GM12878 (cell line): ENCODE data around the gene SYT8. TPM values are rescaled to one million over a fixed set of nuclear protein-coding genes. Genes with fewer than 3 reads are reported as not detected.

ENCODE experiments used
- ATAC-seq: fragments of 200-7000 bp; cut with Tn5 transposase; 3 replicates; pipeline ENCODE4 v1.9.1; 2020; ENCODE audit warnings: mild to moderate bottlenecking, moderate library complexity
- BruUV-seq: library from RNA; stranded (reverse); fragments of 400-500 nt; replicated peaks from 2 replicates; lab custom pipeline; 2021; lab: Mats Ljungman, UMichigan
- CTCF ChIA-PET: fragments of 300-600 bp; sonication (Branson Sonifier 250); formaldehyde crosslinking; extraction: SDS; loops from one replicate; lab custom pipeline; 2021; ENCODE audit warnings: inconsistent platforms; lab: Yijun Ruan, JAX
- POLR2A ChIA-PET: fragments of 350-600 bp; formaldehyde crosslinking; extraction: SDS; loops from one replicate; lab custom pipeline; 2021; ENCODE audit warnings: inconsistent platforms; lab: Charles Lee
- RAD21 ChIA-PET: fragments of 300-600 bp; sonication (Branson Sonifier 250); formaldehyde crosslinking; loops from one replicate; lab custom pipeline; 2023; ENCODE audit warnings: antibody characterized with exemption; ENCODE audit not compliant: unreplicated experiment; lab: Charles Lee
- SMC1A ChIA-PET: fragments of 300-600 bp; sonication (Branson Sonifier 250); formaldehyde crosslinking; loops from one replicate; lab custom pipeline; 2023; ENCODE audit not compliant: unreplicated experiment, uncharacterized antibody; lab: Charles Lee
- DNase-seq: peaks from one replicate; pipeline ENCODE4 v3.0.0-alpha.2; 2011; ENCODE audit warnings: low read depth, low spot score
- FAIRE-seq: peaks from 3 replicates; lab custom pipeline; 2011; peaks lifted over from hg19 to GRCh38; lab: Jason Lieb, UNC
- H2AFZ ChIP-seq: 2 replicates; pipeline ENCODE4 v1.6.0; 2011; ENCODE audit warnings: low read depth, low read length, control low read depth; ENCODE audit not compliant: control insufficient read depth
- H3K27ac ChIP-seq: 2 replicates; pipeline ENCODE4 v1.5.1; 2011; ENCODE audit warnings: control low read depth; ENCODE audit not compliant: control insufficient read depth, insufficient read depth
- H3K27me3 ChIP-seq, 2 experiments: replicated peaks in 1 of 2; 2 replicates each; pipeline versions ENCODE4 v1.6.0 to v1.6.1; 2011; ENCODE audit warnings: low read length in 1 of 2; ENCODE audit not compliant: control insufficient read depth in 2 of 2, insufficient read depth in 2 of 2
- H3K36me3 ChIP-seq, 2 experiments: 2 replicates each; pipeline ENCODE4 v1.5.1; 2011; ENCODE audit warnings: low read length in 1 of 2; ENCODE audit not compliant: control insufficient read depth in 2 of 2, insufficient read depth in 2 of 2
- H3K4me1 ChIP-seq: 2 replicates; pipeline ENCODE4 v1.6.1; 2011; ENCODE audit warnings: mild to moderate bottlenecking, low read length, moderate library complexity, mixed read lengths; ENCODE audit not compliant: control insufficient read depth, insufficient read depth
- H3K4me2 ChIP-seq: 2 replicates; pipeline ENCODE4 v1.6.0; 2011; ENCODE audit warnings: control low read depth; ENCODE audit not compliant: control insufficient read depth, insufficient read depth
- H3K4me3 ChIP-seq: fragments of 200-600 bp; sonication (generic); 2 replicates; pipeline ENCODE4 v1.5.1; 2016
- H3K79me2 ChIP-seq: 2 replicates; pipeline ENCODE4 v1.6.0; 2011; ENCODE audit warnings: low read length; ENCODE audit not compliant: control insufficient read depth, insufficient read depth
- H3K9ac ChIP-seq: 2 replicates; pipeline ENCODE4 v1.8.0; 2011; ENCODE audit warnings: low read length, control low read depth, mixed read lengths; ENCODE audit not compliant: control insufficient read depth, insufficient read depth
- H3K9me3 ChIP-seq: replicated peaks from 3 replicates; pipeline ENCODE4 v1.5.1; 2011; ENCODE audit warnings: mild to moderate bottlenecking, low read length; ENCODE audit not compliant: control insufficient read depth, insufficient read depth
- H4K20me1 ChIP-seq: 2 replicates; pipeline ENCODE4 v1.6.0; 2011; ENCODE audit not compliant: control insufficient read depth, insufficient read depth
- CHD2 ChIP-seq: IDR thresholded peaks from 2 replicates; pipeline ENCODE4 v1.6.1; 2011; ENCODE audit warnings: low read depth, low read length, improper control_type of control experiment, borderline replicate concordance
- CREM ChIP-seq: IDR thresholded peaks from 2 replicates; pipeline ENCODE4 v1.6.1; 2014; ENCODE audit warnings: antibody characterized with exemption, low read depth
- ESRRA ChIP-seq: IDR thresholded peaks from 2 replicates; pipeline ENCODE4 v1.6.1; 2012; ENCODE audit warnings: mild to moderate bottlenecking, low read length, improper control_type of control experiment
- NRF1 ChIP-seq: conservative IDR thresholded peaks from 2 replicates; pipeline ENCODE4 v1.6.1; 2011; ENCODE audit warnings: mild to moderate bottlenecking, low read depth, low read length, improper control_type of control experiment
- SREBF2 ChIP-seq: IDR thresholded peaks from 2 replicates; pipeline ENCODE4 v1.6.1; 2012; ENCODE audit warnings: mild to moderate bottlenecking, low read length
- ZNF384 ChIP-seq: IDR thresholded peaks from 2 replicates; pipeline ENCODE4 v1.6.1; 2012; ENCODE audit warnings: low read depth, mild to moderate bottlenecking, low read length, improper control_type of control experiment, borderline replicate concordance
- ZZZ3 ChIP-seq: IDR thresholded peaks from 2 replicates; pipeline ENCODE4 v1.6.1; 2011; ENCODE audit warnings: low read depth; ENCODE audit not compliant: control insufficient read depth, insufficient read length
- WGBS: methylation state at CpG from one replicate; pipeline ENCODE4 v1.1.6; 2016; ENCODE audit warnings: low lambda C conversion rate; ENCODE audit not compliant: insufficient replicate concordance, insufficient coverage; ENCODE audit errors: missing lambda C conversion rate; 5-methylcytosine and 5-hydroxymethylcytosine counted together
- in situ Hi-C: fragments of 300-500 bp; cut with MboI; formaldehyde crosslinking; loops from 9 replicates; pipeline ENCODE4 v1.14.3; 2018; ENCODE audit warnings: mixed read lengths
- intact Hi-C: fragments of 100-400 bp; cut with micrococcal nuclease; formaldehyde crosslinking; loops from one replicate; pipeline ENCODE4 v1.14.2; 2022; ENCODE audit not compliant: unreplicated experiment
- polyA plus RNA-seq, 11 experiments: library from polyadenylated mRNA; depleted of rRNA in 4 of 11; unstranded in 6 of 11; stranded (reverse) in 5 of 11; fragments of >200 nt; fragmentation: Nextera tagmentation in 4 of 11; fragmentation: Illumina TruSeq in 1 of 11; extraction: Ambion mirVana in 4 of 11; extraction: Trizol in 1 of 11; gene quantifications; 1 replicate in 1 of 11; 2 replicates in 10 of 11; pipeline versions ENCODE4 v1.2.1 to v1.2.3, GENCODE V29; 2011 to 2016; ENCODE audit warnings: inconsistent platforms in 2 of 11, missing spikeins in 2 of 11, low read depth in 1 of 11
- total RNA-seq, 4 experiments: library from RNA; depleted of rRNA in 3 of 4; stranded (reverse); fragments of >200 nt in 3 of 4; fragmentation: Illumina TruSeq in 1 of 4; extraction: Trizol in 1 of 4; gene quantifications; 2 replicates each; pipeline versions ENCODE4 v1.2.1 to v1.2.3, GENCODE V29; 2013 to 2021
- TF ChIP-seq, protein P1 (sequence below): fragments of 450-650 bp; IDR thresholded peaks from 2 replicates; pipeline ENCODE4 v1.6.1; 2016; ENCODE audit warnings: mild to moderate bottlenecking

The SYT8 gene
- total and polyA plus RNA-seq, 10 of the 15 experiments (the other 5 are each of a cell fraction or from before 2014, with no cell fraction given), result 0.44 TPM; not detected in 9

DNA sequence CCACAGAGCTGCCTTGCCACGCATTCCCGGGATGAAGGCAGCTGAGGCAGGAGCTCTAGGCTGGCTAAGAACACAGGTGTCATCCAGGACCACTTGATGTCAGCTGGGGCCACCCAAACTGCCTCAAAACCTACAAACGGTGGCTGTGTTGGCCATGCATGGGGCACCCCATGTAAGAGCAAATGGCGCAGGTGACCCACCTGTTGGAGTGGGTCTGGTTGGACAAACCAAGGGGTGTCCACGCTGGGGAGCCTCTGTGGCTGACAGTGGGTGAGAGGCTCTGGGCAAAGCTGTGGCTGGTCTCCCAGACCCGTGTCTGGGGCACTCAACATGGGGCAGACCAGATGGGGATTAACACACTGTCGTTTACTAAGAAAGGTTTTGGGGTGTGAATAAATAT lies 19.0 kb upstream of the SYT8 start:
- in situ Hi-C loops (no loop called here), intact Hi-C loops (no loop called here)
- Histone ChIP-seq H3K4me1 (no peaks in the 10 kb centered on the region), H3K4me3 (no peak overlapping the region), H4K20me1 (no peaks in the 10 kb centered on the region), H3K9ac (no peak overlapping the region), H3K9me3 (peaks cover 2% of the 10 kb centered on the region; the same call in 1 of the 3 replicates), H2AFZ (no peak overlapping the region), H3K27ac (no peak overlapping the region), H3K79me2 (no peaks in the 10 kb centered on the region), H3K4me2 (no peak overlapping the region), H3K27me3 (0 out of 4 replicates have a peak, but pooled peaks cover 0 to 1% of the 10 kb centered on the region in 2 experiments), H3K36me3 (no peaks in the 10 kb centered on the region)
- ChIA-PET RAD21 (no interaction called here), SMC1A (no interaction called here), CTCF (no interaction called here), POLR2A (no interaction called here)
- WGBS, result 12% methylated on average over 7 of the region's 7 CpGs
- ATAC-seq, result no peak
- BruUV-seq, result no TSS peak
- TF ChIP-seq, protein P1, sequence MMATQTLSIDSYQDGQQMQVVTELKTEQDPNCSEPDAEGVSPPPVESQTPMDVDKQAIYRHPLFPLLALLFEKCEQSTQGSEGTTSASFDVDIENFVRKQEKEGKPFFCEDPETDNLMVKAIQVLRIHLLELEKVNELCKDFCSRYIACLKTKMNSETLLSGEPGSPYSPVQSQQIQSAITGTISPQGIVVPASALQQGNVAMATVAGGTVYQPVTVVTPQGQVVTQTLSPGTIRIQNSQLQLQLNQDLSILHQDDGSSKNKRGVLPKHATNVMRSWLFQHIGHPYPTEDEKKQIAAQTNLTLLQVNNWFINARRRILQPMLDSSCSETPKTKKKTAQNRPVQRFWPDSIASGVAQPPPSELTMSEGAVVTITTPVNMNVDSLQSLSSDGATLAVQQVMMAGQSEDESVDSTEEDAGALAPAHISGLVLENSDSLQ, result no peak
- TF ChIP-seq ZZZ3, result no peak
- no peak for TF ChIP-seq NRF1
- DNase-seq, result no peak
- FAIRE-seq, result no peak

GRCh38 chr11:1817000-1817399 lies 17.8 kb upstream of the SYT8 start:
- SMC1A ChIA-PET, result no interaction called here

More at GRCh38 chr11:1817000-1817399, 17.8 kb upstream of the SYT8 start:
- Histone ChIP-seq H3K27me3 (peaks cover 0 to 1% of the 10 kb centered on the region in 2 experiments; a peak in 1 of 4 replicates), H3K4me3 (no peak overlapping the region), H3K36me3 (no peaks in the 10 kb centered on the region), H3K27ac (no peak overlapping the region), H3K9ac (no peak overlapping the region), H3K4me2 (no peak overlapping the region), H3K4me1 (no peaks in the 10 kb centered on the region), H4K20me1 (no peaks in the 10 kb centered on the region), H2AFZ (no peak overlapping the region), H3K9me3 (peaks cover 2% of the 10 kb centered on the region; the same call in 1 of the 3 replicates), H3K79me2 (no peaks in the 10 kb centered on the region)
- TF ChIP-seq ESRRA, result no peak
- no peak for TF ChIP-seq CHD2
- TF ChIP-seq ZNF384, result no peak
- no peak for TF ChIP-seq SREBF2
- TF ChIP-seq CREM, result no peak
- BruUV-seq, result no TSS peak
- ChIA-PET POLR2A (no interaction called here), RAD21 (interaction anchor here (1.2 kb wide), 1 partner anchor 123 kb away, joined by 3 read pairs; no protein-coding TSS in a partner anchor), CTCF (interaction anchor here (0.6 to 0.8 kb wide), 2 partner anchors 165 to 329 kb away, joined by 3 to 4 read pairs; no protein-coding TSS in a partner anchor)
- 42% methylated on average over 5 of the region's 5 CpGs for WGBS
- intact Hi-C loops, result no loop called here
- DNase-seq (no peak), FAIRE-seq (no peak), ATAC-seq (no peak)
- in situ Hi-C loops, result no loop called here
